ENCODE measurements around the gene PEX13.

Gene PEX13

DNA sequence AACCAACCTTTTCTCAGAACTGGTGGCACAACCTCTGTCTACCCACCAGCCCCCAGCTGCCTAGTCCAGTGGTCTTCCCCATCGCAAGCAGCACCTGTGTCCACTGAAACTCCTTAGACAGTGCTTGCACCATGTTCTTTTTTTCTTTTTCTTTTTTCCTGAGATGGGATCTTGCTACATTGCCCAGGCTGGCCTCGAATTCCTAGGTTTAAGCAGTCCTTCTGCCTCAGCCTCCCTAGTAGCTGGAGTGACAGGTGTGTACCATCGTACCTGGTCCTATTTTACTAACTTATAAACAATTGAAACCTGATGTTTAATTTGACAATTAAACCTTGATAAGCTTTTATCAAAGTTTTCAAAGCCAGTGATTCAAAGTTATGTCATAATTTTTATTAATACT, 78.9 kb downstream of the PEX13 start:
- TF ChIP-seq TEAD4 (IDR thresholded peaks at IDR 0.05) (no peak), TAF1 (IDR thresholded peaks at IDR 0.05; ENCODE audit: low read depth) (no peak), RAD21 (IDR thresholded peaks at IDR 0.05; ENCODE audit: low read depth) (no peak), TCF12 (IDR thresholded peaks at IDR 0.05; ENCODE audit: low read depth) (no peak), FOXM1 (IDR thresholded peaks at IDR 0.05; ENCODE audit: borderline replicate concordance, low read depth) (no peak), NFIC (IDR thresholded peaks at IDR 0.05) (no peak), YY1 (IDR thresholded peaks at IDR 0.05; ENCODE audit: low read depth) (no peak), CEBPB (IDR thresholded peaks at IDR 0.05) (no peak), ZBTB7A (IDR thresholded peaks at IDR 0.05; ENCODE audit: low read depth) (no peak), CREB1 (IDR thresholded peaks at IDR 0.05; ENCODE audit: low read depth) (no peak), EGR1 (IDR thresholded peaks at IDR 0.05) (no peak), EP300 (IDR thresholded peaks at IDR 0.05; ENCODE audit: borderline replicate concordance) (no peak)
- TF ChIP-seq, protein P1, sequence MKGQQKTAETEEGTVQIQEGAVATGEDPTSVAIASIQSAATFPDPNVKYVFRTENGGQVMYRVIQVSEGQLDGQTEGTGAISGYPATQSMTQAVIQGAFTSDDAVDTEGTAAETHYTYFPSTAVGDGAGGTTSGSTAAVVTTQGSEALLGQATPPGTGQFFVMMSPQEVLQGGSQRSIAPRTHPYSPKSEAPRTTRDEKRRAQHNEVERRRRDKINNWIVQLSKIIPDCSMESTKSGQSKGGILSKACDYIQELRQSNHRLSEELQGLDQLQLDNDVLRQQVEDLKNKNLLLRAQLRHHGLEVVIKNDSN (IDR thresholded peaks at IDR 0.05): no peak
- TF ChIP-seq, protein P2, sequence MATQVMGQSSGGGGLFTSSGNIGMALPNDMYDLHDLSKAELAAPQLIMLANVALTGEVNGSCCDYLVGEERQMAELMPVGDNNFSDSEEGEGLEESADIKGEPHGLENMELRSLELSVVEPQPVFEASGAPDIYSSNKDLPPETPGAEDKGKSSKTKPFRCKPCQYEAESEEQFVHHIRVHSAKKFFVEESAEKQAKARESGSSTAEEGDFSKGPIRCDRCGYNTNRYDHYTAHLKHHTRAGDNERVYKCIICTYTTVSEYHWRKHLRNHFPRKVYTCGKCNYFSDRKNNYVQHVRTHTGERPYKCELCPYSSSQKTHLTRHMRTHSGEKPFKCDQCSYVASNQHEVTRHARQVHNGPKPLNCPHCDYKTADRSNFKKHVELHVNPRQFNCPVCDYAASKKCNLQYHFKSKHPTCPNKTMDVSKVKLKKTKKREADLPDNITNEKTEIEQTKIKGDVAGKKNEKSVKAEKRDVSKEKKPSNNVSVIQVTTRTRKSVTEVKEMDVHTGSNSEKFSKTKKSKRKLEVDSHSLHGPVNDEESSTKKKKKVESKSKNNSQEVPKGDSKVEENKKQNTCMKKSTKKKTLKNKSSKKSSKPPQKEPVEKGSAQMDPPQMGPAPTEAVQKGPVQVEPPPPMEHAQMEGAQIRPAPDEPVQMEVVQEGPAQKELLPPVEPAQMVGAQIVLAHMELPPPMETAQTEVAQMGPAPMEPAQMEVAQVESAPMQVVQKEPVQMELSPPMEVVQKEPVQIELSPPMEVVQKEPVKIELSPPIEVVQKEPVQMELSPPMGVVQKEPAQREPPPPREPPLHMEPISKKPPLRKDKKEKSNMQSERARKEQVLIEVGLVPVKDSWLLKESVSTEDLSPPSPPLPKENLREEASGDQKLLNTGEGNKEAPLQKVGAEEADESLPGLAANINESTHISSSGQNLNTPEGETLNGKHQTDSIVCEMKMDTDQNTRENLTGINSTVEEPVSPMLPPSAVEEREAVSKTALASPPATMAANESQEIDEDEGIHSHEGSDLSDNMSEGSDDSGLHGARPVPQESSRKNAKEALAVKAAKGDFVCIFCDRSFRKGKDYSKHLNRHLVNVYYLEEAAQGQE (IDR thresholded peaks at IDR 0.05; ENCODE audit: low read depth): no peak
- TF ChIP-seq, protein P3, sequence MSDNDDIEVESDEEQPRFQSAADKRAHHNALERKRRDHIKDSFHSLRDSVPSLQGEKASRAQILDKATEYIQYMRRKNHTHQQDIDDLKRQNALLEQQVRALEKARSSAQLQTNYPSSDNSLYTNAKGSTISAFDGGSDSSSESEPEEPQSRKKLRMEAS (IDR thresholded peaks at IDR 0.05): no peak

DNA sequence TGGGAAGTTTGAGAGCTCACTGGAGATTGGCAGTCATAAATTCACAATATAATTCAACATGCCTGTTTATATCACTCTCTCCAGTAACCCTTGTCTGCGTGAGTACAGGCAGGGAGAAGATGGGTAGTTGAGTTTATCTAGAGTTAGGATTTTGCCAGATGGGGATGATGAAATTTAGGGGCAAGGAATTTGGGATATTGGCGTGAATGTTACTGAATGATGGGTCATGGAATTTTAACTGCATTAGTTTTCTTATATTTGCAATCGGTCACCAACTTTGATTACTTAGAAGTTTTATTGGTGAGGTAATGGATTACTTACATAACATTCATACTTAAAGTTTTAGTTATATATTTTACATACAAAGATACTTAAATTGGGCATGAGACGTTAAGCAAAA, 83.3 kb downstream of the PEX13 start:
- TF ChIP-seq TCF12 (IDR thresholded peaks at IDR 0.05; ENCODE audit: low read depth) (no peak), FOXM1 (IDR thresholded peaks at IDR 0.05; ENCODE audit: borderline replicate concordance, low read depth) (no peak), RAD21 (IDR thresholded peaks at IDR 0.05; ENCODE audit: low read depth) (no peak), CREB1 (IDR thresholded peaks at IDR 0.05; ENCODE audit: low read depth) (no peak), YY1 (IDR thresholded peaks at IDR 0.05; ENCODE audit: low read depth) (no peak)
- TF ChIP-seq, protein P1 (IDR thresholded peaks at IDR 0.05): no peak
- TF ChIP-seq, protein P3 (IDR thresholded peaks at IDR 0.05): no peak
